ENCODE results near the gene RUNDC3A. TPM values are rescaled to one million over a fixed set of nuclear protein-coding genes. Genes with fewer than 3 reads are reported as not detected.
A peak's percentile ranks its signal among the peaks of the same experiment; 100 is the strongest.
"Not testable (repeated sequence)": the region's sequence is repeated elsewhere in the genome, so short reads cannot be mapped to it uniquely, and the experiment has no call there.

RUNDC3A gene
- total RNA-seq, 2 experiments from 2014 or later, result 0.28 TPM; not detected in 1

DNA sequence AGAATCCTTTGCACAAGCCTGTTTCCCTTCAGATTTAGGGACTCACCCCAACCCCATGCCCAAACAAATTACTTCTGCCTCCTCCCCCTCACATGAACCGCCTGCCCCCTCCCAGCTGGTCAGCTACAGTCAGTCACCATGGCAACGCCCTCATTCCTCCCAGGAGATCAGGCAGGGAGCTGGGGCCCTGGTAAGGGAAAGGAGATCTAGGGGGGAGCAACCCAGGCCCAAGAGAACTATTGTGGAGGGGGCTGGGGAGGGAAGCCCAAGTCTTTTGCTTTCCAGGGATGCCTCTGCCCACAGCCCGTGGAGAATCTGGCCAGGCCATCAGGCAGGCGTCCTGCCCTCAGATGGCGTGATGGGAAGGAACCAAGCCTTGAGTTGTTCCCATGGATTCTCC, 52.4 kb downstream of the RUNDC3A start:
- no peak overlapping the region for H3K4me3 Mint-ChIP-seq
- CTCF ChIA-PET, result interaction anchor here (1.1 to 2.1 kb wide), 2 partner anchors 9 to 15 kb away, joined by 3 to 7 read pairs; no protein-coding TSS in a partner anchor
- peaks cover 3% of the 10 kb centered on the region for H3K4me1 Mint-ChIP-seq
- POLR2A ChIA-PET, result interaction anchor here (0.6 kb wide), 1 partner anchor 163 kb away, joined by 3 read pairs; no protein-coding TSS in a partner anchor
- H3K9me3 Mint-ChIP-seq, result no peaks in the 10 kb centered on the region
- H3K36me3 Mint-ChIP-seq (ENCODE audit: low read depth), result no peaks in the 10 kb centered on the region
- no peak overlapping the region for H3K27ac Mint-ChIP-seq
- peaks cover 32% of the 10 kb centered on the region for H3K27me3 Mint-ChIP-seq
- no peak for DNase-seq

- H3K4me1 Mint-ChIP-seq, result peaks cover 3% of the 10 kb centered on the region
- POLR2A ChIA-PET, result interaction anchor here (0.6 kb wide), 1 partner anchor 162 kb away, joined by 3 read pairs; no protein-coding TSS in a partner anchor
- peaks cover 33% of the 10 kb centered on the region for H3K27me3 Mint-ChIP-seq
- no peak for DNase-seq
- no peak overlapping the region for H3K27ac Mint-ChIP-seq
- no peaks in the 10 kb centered on the region for H3K36me3 Mint-ChIP-seq (ENCODE audit: low read depth)
- CTCF ChIA-PET, result interaction anchor here (1.1 to 2.3 kb wide), 3 partner anchors 10 to 151 kb away, joined by 3 to 11 read pairs (median 7); no protein-coding TSS in a partner anchor
- no peak overlapping the region for H3K4me3 Mint-ChIP-seq
- H3K9me3 Mint-ChIP-seq, result no peaks in the 10 kb centered on the region
Measured at GRCh38 chr17:44361292-44362260, 53.2 kb downstream of the RUNDC3A start.

- CTCF ChIA-PET, result interaction anchor here (1.1 to 2.3 kb wide), 7 partner anchors 8 to 239 kb away, joined by 3 to 17 read pairs (median 4); partner anchors contain the start of gene HDAC5
- H3K27me3 Mint-ChIP-seq, result peaks cover 38% of the 10 kb centered on the region
- no peak for DNase-seq
- H3K36me3 Mint-ChIP-seq (ENCODE audit: low read depth), result no peaks in the 10 kb centered on the region
- no peaks in the 10 kb centered on the region for H3K9me3 Mint-ChIP-seq
- no peak overlapping the region for H3K4me3 Mint-ChIP-seq
- H3K27ac Mint-ChIP-seq, result no peak overlapping the region
- POLR2A ChIA-PET, result interaction anchor here (1.3 to 1.9 kb wide), 3 partner anchors 9 to 153 kb away, joined by 3 to 8 read pairs (median 6); no protein-coding TSS in a partner anchor
- H3K4me1 Mint-ChIP-seq, result peaks cover 3% of the 10 kb centered on the region
Measured at GRCh38 chr17:44362459-44362948, 54.1 kb downstream of the RUNDC3A start.

DNA sequence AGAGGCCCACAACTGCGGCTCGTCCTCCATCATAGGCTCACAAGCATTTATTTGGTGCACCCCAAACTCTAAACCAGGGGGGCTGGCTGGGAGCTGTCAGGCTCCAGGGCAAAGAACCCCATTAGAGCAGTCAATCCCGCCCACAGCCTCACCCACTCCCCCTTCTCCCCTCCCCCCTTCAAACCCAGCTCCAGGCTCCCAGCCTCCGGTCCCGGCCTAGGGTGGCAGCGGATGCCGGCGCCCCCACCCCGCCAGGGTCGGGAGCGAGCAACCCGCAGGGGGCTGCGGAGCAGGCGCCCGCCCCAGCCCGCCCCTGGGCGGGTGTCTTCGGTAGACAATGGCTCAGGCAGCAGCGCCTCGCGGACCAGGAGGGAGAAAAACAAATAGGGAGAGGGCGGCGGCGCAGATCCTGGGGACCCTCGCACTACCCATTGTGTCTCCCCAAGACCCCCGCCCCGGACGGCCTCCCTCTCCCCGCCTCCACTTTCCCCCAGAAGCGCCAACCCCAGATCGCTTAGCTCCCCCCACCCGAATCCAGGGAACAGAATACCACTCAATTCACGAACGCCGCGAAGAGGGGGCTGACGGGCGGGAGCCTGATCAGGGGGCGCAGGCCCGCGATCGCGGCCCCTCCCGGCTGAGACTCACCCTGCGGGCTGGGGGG, 54.7 kb downstream of the RUNDC3A start:
- ChIA-PET CTCF (interaction anchor here (0.5 to 2.3 kb wide), 19 partner anchors 9 to 327 kb away, joined by 3 to 17 read pairs (median 4); partner anchors contain the start of genes CCDC43, GRN and HDAC5), POLR2A (interaction anchor here (1.0 to 1.9 kb wide), 5 partner anchors 9 to 164 kb away, joined by 3 to 8 read pairs (median 3); no protein-coding TSS in a partner anchor)
- Mint-ChIP-seq H3K9me3 (no peaks in the 10 kb centered on the region), H3K27ac (no peak overlapping the region), H3K36me3 (ENCODE audit: low read depth) (no peaks in the 10 kb centered on the region), H3K27me3 (peaks cover 41% of the 10 kb centered on the region), H3K4me1 (peaks cover 3% of the 10 kb centered on the region), H3K4me3 (peak overlapping the region; percentile 65)
- DNase-seq, result no peak

DNA sequence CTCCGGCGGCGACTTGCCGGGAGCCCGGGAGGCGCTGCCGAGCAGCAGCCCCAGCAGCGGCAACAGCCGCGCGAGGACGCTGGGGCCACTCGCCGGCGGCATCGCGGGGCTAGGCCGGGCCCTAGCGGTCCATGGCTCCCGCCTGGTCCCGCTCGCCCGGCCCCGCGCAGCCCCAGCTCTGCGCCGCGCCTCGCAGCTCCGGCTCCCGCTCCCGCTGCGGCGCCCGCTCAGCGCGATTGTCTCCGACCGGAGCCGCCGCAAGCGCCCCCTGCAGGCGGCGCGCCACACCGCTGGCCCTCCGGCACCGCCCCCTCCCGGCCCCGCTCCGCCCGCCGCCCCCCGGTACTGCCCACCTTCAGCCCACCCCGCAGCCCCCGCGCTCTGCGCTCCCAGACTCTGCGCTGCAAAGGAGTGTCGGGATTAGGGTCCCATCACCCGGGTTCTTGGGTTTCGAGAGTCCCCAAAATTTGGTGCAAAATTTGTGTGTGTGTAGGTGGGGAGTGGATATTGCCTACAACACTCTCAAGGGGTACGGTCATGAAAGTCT, 55.3 kb downstream of the RUNDC3A start, which contains the start of gene FAM171A2:
Gene FAM171A2, minus strand, starts transcription at position 241 of the 547 bp plus-strand sequence. Its CDS starts 139 bp downstream, at position 102.
- Mint-ChIP-seq H3K27ac (no peak within 1 kb of the TSS), H3K9me3 (no peaks in the 10 kb centered on the region), H3K4me3 (peak within 1 kb of the TSS; percentile 70), H3K36me3 (ENCODE audit: low read depth) (no peaks in the 10 kb centered on the region), H3K27me3 (peaks cover 44% of the 10 kb centered on the region), H3K4me1 (peaks cover 3% of the 10 kb centered on the region)
- ChIA-PET POLR2A (interaction anchor here (1.0 to 1.9 kb wide), 5 partner anchors 10 to 165 kb away, joined by 3 to 8 read pairs (median 3); no protein-coding TSS in a partner anchor), CTCF (interaction anchor here (0.6 to 2.3 kb wide), 17 partner anchors 8 to 326 kb away, joined by 3 to 17 read pairs (median 4); partner anchors contain the start of genes CCDC43, GRN and HDAC5)
- DNase-seq, result peak; percentile 68

DNA sequence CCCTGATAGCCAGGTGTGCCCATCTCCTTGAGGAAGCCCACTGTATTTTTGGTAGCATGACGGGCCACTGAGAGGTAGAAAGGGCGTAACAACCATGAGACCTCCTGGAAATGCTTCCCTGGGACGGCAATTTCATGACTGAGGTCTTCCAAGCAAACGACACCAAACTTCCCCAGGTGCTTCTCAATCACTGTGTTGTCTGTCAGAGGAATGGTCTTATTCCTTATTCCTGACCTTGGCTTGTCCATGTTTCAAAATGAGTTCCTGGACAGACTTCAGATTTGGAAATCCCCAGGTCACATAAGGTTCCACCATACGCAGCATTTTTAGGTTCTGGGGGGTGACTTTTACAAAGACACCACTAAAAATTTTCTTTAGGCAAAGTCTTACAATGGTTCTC, 56.6 kb downstream of the RUNDC3A start:
- H3K4me3 Mint-ChIP-seq; H3K9me3 Mint-ChIP-seq; H3K27ac Mint-ChIP-seq; POLR2A ChIA-PET; DNase-seq; H3K36me3 Mint-ChIP-seq (ENCODE audit: low read depth): not testable (repeated sequence)
- peaks cover 51% of the 10 kb centered on the region for H3K27me3 Mint-ChIP-seq
- H3K4me1 Mint-ChIP-seq, result peaks cover 11% of the 10 kb centered on the region
- CTCF ChIA-PET, result interaction anchor here (0.8 to 1.0 kb wide), 2 partner anchors 20 to 158 kb away, joined by 3 to 4 read pairs; no protein-coding TSS in a partner anchor

- Mint-ChIP-seq H3K4me1 (peaks cover 11% of the 10 kb centered on the region), H3K9me3 (no peaks in the 10 kb centered on the region), H3K27me3 (peaks cover 45% of the 10 kb centered on the region), H3K27ac (no peak overlapping the region), H3K4me3 (no peak overlapping the region), H3K36me3 (ENCODE audit: low read depth) (no peaks in the 10 kb centered on the region)
- DNase-seq, result no peak
- CTCF ChIA-PET, result interaction anchor here (1.3 kb wide), 1 partner anchor 9 kb away, joined by 4 read pairs; no protein-coding TSS in a partner anchor
- POLR2A ChIA-PET, result interaction anchor here (0.8 to 1.2 kb wide), 2 partner anchors 9 to 147 kb away, joined by 3 to 4 read pairs; no protein-coding TSS in a partner anchor
Measured at GRCh38 chr17:44367231-44367979, 59.0 kb downstream of the RUNDC3A start.

Other genes starting within 250 kb of the RUNDC3A start
- 10 to 100 TPM; 61.1 to 62.8 TPM for gene LSM12, start 241.9 kb upstream of the RUNDC3A start, total RNA-seq
- gene G6PC3, start 237.9 kb upstream of the RUNDC3A start, total RNA-seq, result 10 to 100 TPM; 19.3 to 19.9 TPM
- gene HDAC5, start 185.0 kb upstream of the RUNDC3A start, total RNA-seq, result 10 to 100 TPM; 42.2 to 42.7 TPM
- 10 to 100 TPM; 13.4 to 13.5 TPM for gene HROB, start 166.7 kb upstream of the RUNDC3A start, total RNA-seq
- under 1 TPM in 1 of 2 experiments, not detected in 1; 0.38 TPM for gene ASB16, start 137.9 kb upstream of the RUNDC3A start, total RNA-seq
- gene TMUB2, start 121.6 kb upstream of the RUNDC3A start, total RNA-seq, result 10 to 100 TPM; 42.2 to 42.7 TPM
- gene ATXN7L3, start 108.7 kb upstream of the RUNDC3A start, total RNA-seq, result 100 to 1,000 TPM; 106 to 107 TPM
- 100 to 1,000 TPM; 107 to 110 TPM for gene UBTF, start 88.9 kb upstream of the RUNDC3A start, total RNA-seq
- gene SLC4A1, start 40.5 kb upstream of the RUNDC3A start, total RNA-seq, result not detected
- gene SLC25A39, start 16.2 kb downstream of the RUNDC3A start, total RNA-seq, result 10 to 100 TPM; 72.6 to 77.0 TPM
- 10 to 100 TPM; 87.8 to 98.4 TPM for gene GRN, start 36.7 kb downstream of the RUNDC3A start, total RNA-seq
- under 1 TPM in 1 of 2 experiments, not detected in 1; 0.10 TPM for gene FAM171A2, start 55.3 kb downstream of the RUNDC3A start, total RNA-seq
- gene ITGA2B, start 81.0 kb downstream of the RUNDC3A start, total RNA-seq, result under 1 TPM; 0.58 to 0.71 TPM
- gene GPATCH8, start 194.8 kb downstream of the RUNDC3A start, total RNA-seq, result 10 to 100 TPM; 38.7 to 43.0 TPM
- under 1 TPM; 0.10 to 0.25 TPM for gene FZD2, start 248.9 kb downstream of the RUNDC3A start, total RNA-seq